GM12875 (cell line): ENCODE results near the gene DTD2.

Source experiments
- H3K4me3 ChIP-seq: one replicate; pipeline ENCODE4 v1.5.1; 2011; ENCODE audit warnings: low read depth, low read length, control low read depth
- TF ChIP-seq, protein P1 (sequence below): IDR thresholded peaks from 2 replicates; pipeline ENCODE4 v1.5.1; 2011; ENCODE audit warnings: low read depth, mild to moderate bottlenecking, control low read depth, inconsistent platforms, low read length, moderate library complexity, borderline replicate concordance; ENCODE audit not compliant: insufficient read depth

Gene DTD2

DNA sequence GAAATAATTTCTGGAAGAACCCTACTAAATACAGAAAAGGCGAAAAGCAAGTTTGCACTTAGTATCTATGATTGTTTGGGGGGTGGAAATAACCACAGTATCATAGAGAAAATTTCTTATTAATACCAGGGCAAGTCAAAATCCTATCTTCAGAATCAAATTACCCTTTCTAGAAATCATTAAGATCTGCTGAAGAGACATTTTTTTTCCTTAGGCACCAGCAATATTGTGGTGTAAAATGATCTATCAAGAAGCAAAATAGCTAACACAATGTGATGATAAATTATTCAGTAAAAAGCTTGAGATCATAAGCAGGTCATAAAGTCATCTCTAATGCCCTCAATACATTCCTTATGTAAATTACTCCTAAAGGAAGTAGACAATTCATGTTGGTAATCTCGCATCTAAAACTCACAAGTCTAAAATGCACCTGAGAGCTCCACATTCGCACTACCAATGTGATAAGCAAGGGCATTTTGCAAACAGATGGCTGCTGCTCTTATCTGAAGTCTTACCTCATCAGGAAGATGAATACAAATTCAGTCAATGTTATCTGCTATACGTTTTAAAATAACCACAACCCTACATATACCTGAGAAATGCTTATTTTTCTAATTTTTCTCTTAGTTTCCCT is 51.6 kb downstream of the DTD2 start:
- TF ChIP-seq, protein P1, sequence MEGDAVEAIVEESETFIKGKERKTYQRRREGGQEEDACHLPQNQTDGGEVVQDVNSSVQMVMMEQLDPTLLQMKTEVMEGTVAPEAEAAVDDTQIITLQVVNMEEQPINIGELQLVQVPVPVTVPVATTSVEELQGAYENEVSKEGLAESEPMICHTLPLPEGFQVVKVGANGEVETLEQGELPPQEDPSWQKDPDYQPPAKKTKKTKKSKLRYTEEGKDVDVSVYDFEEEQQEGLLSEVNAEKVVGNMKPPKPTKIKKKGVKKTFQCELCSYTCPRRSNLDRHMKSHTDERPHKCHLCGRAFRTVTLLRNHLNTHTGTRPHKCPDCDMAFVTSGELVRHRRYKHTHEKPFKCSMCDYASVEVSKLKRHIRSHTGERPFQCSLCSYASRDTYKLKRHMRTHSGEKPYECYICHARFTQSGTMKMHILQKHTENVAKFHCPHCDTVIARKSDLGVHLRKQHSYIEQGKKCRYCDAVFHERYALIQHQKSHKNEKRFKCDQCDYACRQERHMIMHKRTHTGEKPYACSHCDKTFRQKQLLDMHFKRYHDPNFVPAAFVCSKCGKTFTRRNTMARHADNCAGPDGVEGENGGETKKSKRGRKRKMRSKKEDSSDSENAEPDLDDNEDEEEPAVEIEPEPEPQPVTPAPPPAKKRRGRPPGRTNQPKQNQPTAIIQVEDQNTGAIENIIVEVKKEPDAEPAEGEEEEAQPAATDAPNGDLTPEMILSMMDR = no peak
- no peak overlapping the region for H3K4me3 ChIP-seq

DNA sequence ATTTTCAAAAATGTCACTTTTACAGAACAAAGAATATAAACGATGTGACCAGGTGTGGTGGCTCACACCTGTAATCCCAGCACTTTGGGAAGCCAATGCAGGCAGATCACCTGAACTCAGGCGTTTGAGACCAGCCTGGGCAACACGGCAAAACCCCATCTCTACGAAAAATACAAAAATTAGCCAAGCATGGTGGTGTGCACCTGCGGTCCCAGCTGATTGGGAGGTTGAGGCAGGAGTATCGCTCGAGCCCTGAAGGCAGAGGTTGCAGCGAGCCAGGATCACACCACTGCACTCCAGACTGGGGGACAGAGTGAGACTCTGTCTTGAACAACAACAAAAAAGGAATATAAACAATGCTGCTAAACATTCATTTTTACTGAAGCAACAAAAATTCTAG is 52.2 kb downstream of the DTD2 start:
- TF ChIP-seq, protein P1 = no peak
- H3K4me3 ChIP-seq = no peak overlapping the region

DNA sequence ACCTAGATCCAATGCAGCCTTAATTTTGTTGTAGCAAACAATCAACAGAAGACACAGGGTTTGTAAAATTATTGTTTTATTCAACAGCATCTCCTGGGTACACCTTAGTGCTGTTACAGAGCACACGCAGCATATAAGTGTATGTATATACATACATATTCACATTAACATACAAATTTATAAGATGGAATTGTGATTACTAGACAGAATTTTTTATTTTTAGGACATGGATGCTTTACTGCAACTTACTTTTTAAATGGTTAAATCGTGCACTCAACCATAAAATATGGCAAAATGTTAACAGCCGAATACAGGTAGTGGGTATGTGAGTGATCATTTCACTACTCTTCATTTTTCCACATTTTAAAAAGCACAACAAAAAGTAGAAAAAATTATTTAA is 53.6 kb downstream of the DTD2 start:
- TF ChIP-seq, protein P1 = no peak
- no peak overlapping the region for H3K4me3 ChIP-seq

DNA sequence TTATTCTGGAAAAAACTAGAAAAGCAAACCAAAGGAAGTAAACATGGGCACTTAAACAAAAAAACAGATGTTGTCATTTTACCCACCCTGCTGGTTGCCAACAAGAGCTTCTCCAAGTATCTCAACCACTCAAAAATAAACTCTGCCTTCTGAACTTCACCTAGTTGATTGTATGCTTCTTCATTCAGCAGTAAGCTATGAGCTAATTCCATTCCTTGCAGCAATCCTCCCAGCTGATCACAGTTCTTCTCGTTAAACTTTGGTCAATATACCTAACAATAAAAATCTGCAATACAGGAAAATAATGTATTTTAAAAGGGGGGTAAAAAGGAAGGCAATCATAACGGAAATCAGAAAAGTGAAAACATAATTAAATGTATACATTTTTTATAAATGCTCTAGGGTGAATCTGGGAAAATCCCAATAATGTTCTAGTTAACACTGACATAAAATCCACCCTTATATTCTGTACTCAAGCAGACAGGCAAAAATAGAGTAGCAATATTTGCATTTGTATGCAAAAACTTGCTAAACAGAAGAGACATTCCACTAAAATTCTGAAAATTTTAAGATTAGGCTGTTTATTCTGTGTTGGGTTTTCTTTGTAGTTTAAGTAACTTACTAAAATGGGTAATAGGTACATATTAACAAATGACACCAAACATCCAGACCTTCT is 54.4 kb downstream of the DTD2 start:
- H3K4me3 ChIP-seq = no peak overlapping the region
- TF ChIP-seq, protein P1 = no peak

DNA sequence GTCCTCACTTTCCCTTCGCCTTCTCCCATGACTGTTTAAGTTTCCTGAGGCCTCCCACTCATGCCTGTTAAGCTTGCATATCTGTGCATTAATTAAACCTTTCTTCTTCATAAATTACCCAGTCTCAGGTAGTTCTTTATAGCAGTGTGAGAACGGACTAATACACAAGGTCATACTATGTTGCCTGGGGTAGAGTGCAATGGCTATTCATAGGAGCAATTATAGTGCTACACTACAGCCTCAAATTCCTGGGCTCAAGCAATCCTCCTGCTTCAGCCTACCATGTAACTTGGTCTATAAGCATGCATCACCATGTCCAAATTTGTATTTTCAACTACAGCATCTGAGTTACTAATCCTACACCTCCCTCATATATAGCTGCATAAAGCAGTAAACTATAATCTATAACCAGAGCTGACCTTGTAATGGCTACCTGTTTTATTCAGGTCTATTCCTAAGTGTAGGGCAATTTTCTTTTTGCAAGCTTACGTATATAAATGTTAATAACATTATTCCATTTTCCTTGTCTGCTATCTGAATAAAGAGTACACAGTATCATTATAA is 55.9 kb downstream of the DTD2 start:
- H3K4me3 ChIP-seq = no peak overlapping the region
- TF ChIP-seq, protein P1 = no peak

DNA sequence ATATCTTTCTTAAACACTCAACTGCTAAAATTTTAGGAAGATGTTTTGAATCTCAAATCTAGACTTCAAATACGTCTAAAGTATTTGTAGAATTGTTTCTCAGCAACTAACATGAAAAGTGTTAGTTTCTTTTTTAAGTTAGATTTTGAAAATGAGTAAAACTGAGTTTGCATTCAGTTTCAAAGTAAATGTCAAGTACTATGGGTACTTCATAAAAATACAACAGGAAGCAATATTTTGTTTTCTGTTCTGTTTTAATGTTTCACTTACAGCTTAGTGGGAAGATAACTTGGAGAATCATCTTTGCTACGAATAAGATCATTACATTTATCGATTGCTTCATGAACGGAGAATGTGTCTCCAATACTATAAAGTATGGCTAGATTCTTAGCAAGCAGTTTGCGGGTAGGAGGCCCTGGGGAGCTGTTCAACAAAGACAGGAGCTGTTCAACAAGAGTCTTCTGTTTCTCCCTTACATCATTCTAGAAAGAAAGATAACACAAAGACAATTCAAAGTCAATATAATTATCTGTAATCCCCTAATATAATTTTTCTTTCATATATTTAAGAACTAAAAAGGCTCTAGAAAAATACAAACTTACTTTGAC is 57.2 kb downstream of the DTD2 start:
- no peak overlapping the region for H3K4me3 ChIP-seq
- TF ChIP-seq, protein P1 = no peak
